GM20431 (cell line): ENCODE measurements around the gene NUP58.

ENCODE experiments used
- in situ Hi-C: fragments of 300-500 bp; cut with MseI, MboI; formaldehyde crosslinking; loops from one replicate; pipeline ENCODE4 v1.15.0; 2020; ENCODE audit warnings: low sequenced_read_pairs; ENCODE audit not compliant: unreplicated experiment

The NUP58 gene

GRCh38 chr13:25372284-25373081 is 71.1 kb downstream of the NUP58 start:
- in situ Hi-C loops = no loop called here

- in situ Hi-C loops = no loop called here
Measured at GRCh38 chr13:25375727-25376358, 74.4 kb downstream of the NUP58 start.

GRCh38 chr13:25377244-25377962 is 76.0 kb downstream of the NUP58 start:
- in situ Hi-C loops = no loop called here

- in situ Hi-C loops = no loop called here
Measured at GRCh38 chr13:25378528-25378927, 77.1 kb downstream of the NUP58 start.

DNA sequence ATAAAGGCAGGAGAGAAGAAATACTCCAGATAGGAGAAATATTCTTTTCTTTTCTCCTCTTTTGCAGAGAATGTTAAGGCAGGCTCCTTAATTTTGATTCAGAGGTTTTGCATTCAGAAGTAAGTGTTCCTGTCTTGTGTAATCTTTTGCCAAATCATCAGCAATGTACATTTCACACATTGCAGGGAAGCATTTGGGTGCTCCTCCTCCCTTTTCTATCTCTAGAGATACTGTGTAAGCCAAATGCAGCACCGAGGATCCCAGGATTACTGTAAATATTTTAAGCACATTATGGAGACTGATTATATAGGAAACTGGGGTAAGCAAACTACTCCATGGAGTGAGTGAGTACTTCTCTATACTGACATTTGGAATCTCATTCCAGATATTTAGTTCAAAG is 77.6 kb downstream of the NUP58 start:
- in situ Hi-C loops = no loop called here

- in situ Hi-C loops = no loop called here
Measured at GRCh38 chr13:25380082-25380481, 78.7 kb downstream of the NUP58 start.

DNA sequence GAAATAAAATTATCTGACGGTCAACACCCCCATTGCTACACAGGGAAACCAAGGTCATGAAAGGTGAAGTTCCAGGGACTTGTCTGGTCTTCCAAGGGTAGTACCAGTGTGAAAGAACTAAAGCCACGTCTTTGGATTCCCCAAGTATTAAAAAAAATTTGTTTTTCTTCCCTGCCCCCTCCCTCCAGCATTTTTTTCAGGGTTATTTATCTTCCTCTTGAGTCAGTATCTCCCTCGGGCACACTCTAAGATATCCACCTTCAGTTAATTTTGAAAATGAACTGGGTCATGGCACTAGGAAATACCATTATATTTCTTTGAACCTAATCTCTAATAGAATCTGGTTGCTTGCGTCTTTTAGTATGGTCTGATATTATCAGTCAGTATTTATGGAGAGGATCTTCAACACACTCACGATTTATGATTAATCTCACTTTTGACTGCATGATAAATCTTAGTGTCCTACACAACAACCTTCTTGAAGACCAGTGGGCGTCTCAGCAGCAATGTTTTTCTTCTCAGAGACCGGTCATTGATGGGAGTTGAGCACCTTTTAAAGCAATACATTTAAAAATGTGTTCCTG is 79.4 kb downstream of the NUP58 start:
- in situ Hi-C loops = no loop called here

- in situ Hi-C loops = no loop called here
Measured at GRCh38 chr13:25384758-25385410, 83.5 kb downstream of the NUP58 start.

DNA sequence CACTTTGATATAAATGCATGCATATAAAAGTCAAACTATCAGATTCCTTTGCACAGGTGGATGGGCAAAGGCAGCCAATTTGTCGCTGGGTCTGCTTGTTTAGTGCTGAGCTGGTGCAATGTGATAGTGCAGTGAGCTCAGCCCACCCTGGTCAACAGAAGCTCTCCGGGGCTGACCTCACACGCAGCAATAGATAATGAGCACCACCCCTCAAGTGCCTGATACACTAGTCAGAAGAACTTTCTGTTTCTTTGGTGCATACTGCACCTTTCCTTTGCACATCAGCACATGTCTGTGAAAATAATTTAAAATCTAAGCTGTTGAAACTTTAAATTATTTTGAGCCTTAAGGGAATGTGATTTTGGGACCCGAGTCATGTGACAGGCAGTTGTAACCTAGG is 90.5 kb downstream of the NUP58 start:
- in situ Hi-C loops = no loop called here
